CD4-positive, alpha-beta T cell treated with Interleukin-6 for 4 hours (primary cell): ENCODE results near the gene NDUFS4.
"Not testable (repeated sequence)": the region's sequence is repeated elsewhere in the genome, so short reads cannot be mapped to it uniquely, and the experiment has no call there.

Experiments
- DNase-seq: peaks from one replicate; pipeline ENCODE4 v3.0.0-alpha.2; 2020; ENCODE audit warnings: mixed read lengths

Gene NDUFS4

DNA sequence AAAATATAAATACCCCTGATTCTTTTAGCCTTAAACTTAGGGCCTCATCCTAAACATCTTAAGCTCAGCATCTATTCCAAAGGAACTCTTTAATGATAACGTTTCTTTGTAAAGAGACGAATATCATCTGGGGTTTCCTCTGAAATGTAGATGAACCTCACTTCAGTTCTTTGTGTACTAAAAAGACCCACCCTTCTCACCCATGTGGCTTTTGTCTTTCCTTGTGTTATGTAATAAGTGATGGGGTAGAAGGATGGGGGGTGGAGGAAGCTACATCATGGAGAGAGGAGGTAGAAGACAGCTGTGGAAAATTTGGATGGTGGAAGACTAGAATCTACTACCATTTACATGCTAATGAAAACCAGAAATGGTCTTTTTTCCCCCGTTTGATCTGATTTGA is 111.0 kb downstream of the NDUFS4 start:
- no peak for DNase-seq

DNA sequence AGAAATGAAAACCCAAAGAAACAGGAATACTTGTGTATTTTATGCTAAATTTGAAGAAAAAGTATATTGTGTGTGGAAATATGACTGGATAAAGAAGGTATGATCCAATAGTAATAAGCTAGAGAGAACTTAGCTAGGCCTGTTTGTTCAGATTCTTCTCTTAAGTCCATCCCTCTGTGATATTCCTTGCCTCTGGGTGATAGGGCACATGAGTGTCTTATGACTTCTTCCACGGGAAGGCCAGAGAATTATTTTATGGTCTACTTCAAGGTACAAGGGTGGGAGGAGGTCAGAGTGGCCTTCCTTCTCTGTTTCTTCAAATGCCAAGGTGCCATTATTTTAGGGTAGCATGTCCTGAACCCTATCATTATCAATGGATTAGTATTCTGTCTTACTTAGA is 113.7 kb downstream of the NDUFS4 start:
- DNase-seq = no peak

DNA sequence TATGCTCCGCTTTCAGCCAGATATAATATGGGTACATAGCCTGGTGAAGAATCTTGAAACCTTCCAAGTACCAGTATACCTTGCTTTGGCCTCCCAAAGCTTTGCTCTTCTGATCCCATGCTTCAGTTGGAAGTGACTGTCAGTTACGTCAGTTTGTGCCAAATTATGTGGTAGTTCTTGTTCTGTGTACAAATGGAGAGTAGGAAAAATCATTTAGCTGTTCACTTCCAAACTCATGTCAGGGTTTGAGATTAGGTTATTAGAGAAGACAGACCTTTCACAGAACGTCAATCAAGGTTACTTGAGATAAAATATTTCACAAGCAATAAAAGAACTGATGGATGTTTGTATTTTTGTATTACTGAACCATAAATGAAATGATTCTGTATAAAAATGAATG is 117.2 kb downstream of the NDUFS4 start:
- no peak for DNase-seq

DNA sequence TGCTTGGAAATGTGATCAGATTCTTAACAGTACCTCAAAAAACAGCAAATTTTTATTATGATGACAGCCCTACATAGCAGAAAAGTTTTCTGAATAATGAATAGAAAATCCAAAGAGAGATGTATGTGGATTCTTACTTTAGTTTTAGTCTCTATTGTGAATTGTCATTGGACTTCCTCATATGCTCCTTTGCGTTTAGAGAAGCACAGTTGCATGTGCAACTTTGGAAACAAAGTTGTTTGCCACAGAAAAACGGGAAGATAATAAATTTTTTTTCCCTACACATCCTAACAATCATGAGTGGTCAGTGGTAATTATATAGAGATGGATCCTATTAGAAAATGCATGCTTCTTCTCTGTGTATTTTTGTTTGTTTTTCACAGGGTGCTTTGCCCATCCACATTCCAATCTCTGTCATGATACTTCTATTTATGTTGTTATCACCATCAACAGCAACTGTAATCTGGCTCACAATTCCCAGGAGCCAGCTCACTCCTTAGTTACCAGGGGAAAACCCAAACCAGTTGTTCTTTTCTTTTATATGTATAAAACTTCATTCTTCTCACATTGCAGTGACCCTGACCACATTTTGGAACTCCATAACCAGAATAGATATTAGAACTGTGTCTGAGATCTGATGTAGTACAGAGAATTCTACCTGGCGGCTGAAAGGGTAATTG is 118.7 kb downstream of the NDUFS4 start:
- DNase-seq = no peak

DNA sequence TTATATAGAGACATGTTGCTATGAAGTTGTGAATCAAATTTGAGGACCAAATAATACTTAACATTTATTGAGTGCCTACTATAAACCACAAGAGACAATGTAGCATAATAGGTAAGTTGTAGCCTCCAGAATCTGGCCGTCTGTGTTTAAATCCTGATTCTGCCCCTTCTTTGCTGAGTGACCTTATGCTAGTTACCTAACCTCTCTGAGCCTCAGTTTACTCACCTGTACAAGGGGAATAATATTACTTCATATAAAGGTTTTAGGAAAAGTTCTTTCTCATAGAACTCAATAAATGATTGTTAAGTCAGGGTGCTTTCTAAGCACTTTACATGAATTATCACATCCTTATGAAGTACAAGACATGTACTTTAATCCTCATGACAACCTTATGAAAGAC is 120.6 kb downstream of the NDUFS4 start:
- DNase-seq = no peak

DNA sequence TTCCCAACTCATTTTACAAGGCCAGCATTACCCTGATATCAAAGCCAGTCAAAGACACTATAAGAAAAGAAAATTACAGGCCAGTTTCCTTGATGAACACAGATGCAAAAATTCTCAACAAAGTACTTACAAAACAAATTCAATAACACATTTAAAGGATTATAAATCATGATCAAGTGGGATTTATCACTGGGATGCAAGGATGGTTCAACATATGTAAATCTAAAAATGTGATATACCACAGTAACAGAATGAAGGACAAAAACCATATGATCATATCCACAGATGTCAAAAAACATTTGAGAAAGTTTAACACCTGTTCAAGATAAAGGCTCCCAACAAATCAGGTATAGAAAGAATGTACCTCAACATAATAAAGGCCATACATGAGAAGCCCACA is 130.6 kb downstream of the NDUFS4 start:
- DNase-seq = no peak

DNA sequence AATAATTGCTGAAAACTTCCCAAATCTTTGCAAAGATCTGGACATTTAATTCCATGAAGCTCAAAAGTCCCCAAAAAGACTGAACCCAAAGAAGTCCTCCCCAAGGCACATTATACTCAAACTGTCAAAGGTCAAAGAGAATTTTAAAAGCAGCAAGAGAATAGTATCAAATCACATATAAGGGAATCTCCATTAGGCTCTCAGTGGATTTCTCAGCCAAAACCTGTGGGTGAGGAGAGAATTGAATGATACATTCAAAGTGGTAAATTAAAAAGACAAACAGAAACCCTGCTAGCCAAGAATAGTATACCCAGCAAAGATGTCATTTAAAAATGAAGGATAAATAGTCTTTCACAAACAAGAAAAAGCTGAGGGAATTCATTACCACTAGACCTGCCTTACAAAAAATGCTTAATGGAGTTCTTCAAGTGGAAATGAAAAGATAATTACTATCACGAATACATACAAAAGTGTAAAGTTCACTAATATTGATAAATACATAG is 134.1 kb downstream of the NDUFS4 start:
- DNase-seq = no peak

DNA sequence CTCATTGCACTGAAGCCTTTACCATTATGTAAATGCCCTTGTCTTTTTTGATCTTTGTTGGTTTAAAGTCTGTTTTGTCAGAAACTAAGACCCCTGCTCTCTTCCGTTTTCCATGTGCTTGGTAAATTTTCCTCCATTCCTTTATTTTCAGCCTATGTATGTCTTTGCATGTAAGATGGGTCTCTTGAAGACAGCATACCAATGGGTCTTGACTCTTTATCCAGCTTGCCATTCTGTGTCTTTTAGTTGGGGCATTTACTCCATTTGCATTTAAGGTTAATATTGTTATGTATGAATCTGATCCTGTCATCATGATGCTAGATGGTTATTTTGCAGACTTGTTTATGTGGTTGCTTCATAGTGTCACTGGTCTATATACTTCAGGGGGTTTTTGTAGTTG is 150.0 kb downstream of the NDUFS4 start:
- DNase-seq = not testable (repeated sequence)

DNA sequence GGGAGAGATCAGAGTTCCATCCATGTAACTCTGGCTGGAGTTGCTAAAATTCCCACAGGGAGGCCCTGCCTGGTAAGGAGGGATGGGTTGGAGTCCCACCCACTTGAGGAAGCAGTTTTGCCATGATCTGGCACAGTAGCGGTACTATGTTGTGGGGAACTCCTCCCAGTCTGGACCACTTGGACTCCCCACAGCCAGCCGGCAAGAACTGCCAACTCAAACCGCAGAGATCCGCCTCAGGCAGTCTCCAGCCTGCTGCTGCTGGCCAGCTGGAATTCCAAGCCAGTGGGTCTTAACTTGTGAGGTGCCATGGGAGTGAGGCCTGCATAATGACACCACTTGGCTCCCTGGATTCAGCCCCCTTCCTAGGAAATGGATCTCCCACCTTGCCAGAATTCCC is 151.9 kb downstream of the NDUFS4 start:
- DNase-seq = no peak

DNA sequence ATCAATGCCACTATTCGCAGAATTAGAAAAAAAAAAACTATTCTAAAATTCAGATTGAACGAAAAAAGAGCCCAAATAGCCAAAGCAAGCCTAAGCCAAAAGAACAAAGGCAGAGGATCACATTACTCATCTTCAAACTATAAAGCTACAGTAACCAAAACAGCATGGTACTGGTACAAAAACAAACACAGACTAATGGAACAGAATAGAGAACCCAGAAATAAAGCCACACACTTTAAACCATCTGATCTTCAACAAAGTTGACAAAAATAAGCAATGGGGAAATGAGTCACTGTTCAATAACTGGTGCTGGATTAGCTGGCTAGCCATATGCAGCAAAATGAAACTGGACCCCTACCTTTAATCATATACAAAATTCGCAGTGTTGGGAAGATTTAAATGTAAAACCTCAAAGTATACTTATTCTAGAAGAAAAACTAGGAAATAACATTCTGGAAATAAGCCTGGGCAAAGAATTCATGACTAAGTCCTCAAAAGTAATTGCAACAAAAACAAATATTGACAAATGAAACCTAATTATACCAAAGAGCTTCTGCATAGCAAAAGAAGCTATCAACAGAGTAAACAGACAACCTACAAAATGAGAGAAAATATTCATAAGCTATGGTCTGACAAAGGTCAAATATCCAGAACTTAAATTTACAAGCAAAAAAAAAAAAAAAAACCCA is 153.7 kb downstream of the NDUFS4 start:
- DNase-seq = no peak

DNA sequence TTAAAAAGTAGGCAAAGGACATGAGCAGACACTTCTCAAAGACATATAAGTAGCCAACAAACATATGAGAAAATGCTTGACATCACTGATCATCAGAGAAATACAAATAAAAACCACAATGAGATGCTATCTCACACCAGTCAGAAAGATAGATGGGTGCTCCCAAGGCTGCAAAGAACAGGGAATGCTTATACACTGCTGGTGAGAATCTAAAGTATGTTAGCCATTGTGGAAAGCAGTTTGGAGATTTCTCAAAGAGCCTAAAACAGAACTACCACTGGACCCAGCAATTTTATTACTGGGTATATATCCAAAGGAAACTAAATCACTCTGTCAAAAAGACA is 154.2 kb downstream of the NDUFS4 start:
- DNase-seq = no peak

DNA sequence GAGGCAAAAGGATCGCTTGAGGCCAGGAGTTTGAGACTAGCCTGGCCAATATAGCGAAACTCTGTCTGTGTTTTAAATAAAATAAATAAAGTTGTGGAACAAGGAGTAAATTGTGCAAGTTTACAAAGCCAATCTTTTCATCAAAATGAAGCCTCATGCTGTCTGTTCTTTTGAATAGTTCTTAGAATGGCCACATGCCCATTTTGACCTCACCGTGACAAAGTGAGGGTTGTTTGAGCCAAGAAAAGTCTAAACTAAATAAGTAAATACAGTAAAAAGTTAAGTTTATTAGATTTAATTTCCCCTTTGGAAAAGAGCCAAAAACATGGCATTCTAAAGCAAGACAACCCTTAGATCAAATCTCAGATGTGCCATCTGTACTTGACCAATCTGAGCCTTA is 165.7 kb downstream of the NDUFS4 start:
- DNase-seq = no peak

DNA sequence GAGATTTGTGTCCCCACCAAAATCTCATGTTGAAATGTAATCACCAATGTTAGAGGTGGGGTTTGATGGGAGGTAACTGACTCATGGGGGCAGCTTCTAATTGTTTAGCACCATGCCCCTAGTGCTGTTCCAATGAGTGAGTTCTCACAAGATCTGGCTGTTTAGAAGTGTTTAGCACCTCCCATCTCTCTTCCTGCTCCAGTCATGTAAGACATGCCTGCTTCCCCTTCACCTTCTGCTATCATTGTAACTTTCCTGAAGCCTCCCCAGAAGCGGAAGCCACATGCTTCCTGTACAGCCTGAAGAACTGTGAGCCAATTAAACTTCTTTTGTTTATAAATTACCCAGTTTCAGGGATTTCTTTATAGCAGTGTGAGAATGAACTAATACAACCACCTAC is 170.5 kb downstream of the NDUFS4 start:
- no peak for DNase-seq
